ENCODE results near the gene AEBP1.
A peak's percentile ranks its signal among the peaks of the same experiment; 100 is the strongest.

AEBP1 gene

DNA sequence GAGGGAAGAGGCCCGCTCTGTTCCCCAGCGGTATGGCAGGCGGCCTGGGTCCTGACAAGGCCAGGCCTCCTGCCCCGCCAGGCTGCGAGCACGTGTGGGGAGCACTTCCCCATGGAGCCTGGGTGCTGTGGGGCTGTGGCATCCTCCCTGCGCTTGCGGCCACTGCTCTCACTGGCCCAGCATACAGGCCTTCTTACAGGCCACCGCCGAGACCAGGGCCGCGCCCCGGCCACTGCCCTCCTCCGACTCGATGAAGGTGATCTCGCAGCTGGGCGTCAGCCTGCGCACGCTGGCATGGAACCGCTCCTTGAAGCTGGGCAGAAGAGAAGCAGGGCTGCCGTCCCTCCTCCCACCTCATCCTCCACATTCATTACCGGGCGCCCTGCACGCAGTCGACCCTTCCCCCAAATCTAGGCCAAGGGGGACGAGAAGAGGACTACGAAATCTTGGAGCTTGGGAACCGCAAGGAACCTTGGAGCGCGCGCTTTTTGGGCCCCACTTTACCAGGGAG lies 40.9 kb downstream of the AEBP1 start:
- Histone ChIP-seq H3K4me3 (ENCODE audit: low read depth in 1 of 2, low read length in 2 of 2) (peak overlapping the region in 1 of 2 donors; percentile 32), H3K27ac (ENCODE audit: low read depth, low read length) (no peak overlapping the region), H3K4me1 (ENCODE audit: insufficient read depth, low read length) (no peaks in the 10 kb centered on the region), H3K9me3 (ENCODE audit: low read length) (no peaks in the 10 kb centered on the region), H3K9ac (ENCODE audit: low read length) (no peak overlapping the region), H3K36me3 (ENCODE audit: insufficient read depth, low read length) (no peaks in the 10 kb centered on the region), H3K27me3 (ENCODE audit: control insufficient read depth in 1 of 2, insufficient read depth in 2 of 2, low read length in 2 of 2) (peaks cover 0 to 24% of the 10 kb centered on the region in 2 donors)

GRCh38 chr7:44145479-44145968 lies 41.4 kb downstream of the AEBP1 start:
- Histone ChIP-seq H3K4me1 (ENCODE audit: insufficient read depth, low read length) (no peaks in the 10 kb centered on the region), H3K27me3 (ENCODE audit: control insufficient read depth in 1 of 2, insufficient read depth in 2 of 2, low read length in 2 of 2) (peaks cover 0 to 24% of the 10 kb centered on the region in 2 donors), H3K9ac (ENCODE audit: low read length) (no peak overlapping the region), H3K36me3 (ENCODE audit: insufficient read depth, low read length) (no peaks in the 10 kb centered on the region), H3K9me3 (ENCODE audit: low read length) (no peaks in the 10 kb centered on the region), H3K4me3 (ENCODE audit: low read depth in 1 of 2, low read length in 2 of 2) (peak overlapping the region; percentile 32 to 38), H3K27ac (ENCODE audit: low read depth, low read length) (no peak overlapping the region)

DNA sequence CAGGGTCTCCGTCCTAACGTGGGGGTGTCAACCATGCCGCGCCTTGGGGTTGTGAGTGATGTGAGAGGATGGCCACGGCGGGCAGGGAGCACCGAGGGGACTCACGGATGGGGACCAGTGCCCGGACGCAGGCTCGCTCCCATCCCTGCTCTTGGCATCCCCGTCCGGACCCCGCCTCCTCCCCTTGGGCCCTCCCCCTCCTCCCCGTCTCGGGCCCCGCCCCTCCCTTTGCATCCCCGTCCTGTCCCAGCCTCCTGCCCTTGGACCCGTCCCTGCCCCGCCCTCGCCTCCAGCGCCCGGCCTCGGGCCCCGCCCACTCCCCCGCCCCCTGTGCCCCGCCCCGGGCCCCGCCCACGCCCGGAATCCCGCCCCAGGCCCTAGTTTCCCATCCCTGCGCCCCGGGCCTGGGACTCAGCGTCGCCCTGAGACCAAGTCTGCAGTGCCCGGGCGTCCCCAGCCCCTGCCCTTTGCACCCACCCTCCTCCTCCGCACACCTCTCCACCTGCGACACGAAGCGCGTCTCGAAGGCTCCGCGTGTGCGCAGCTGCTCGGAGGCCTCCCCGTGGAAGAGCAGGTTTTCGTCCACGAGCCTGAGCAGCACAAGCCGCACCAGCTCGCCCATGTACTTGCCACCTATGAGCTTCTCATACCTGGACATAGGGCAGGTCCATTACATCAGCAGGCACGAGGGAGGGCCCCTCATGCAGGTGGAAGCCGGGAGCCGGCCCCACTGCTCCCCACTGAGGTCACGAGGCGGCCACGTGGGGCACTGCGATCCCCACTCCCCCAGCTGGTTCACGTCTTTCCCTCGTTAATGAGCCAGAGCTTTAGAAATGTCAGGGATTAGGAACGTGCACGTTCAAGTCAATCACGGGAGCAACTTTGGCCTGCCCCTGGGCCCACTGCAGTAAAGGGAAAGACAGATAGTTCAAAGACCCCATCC lies 42.1 kb downstream of the AEBP1 start:
- Histone ChIP-seq H3K27me3 (ENCODE audit: control insufficient read depth in 1 of 2, insufficient read depth in 2 of 2, low read length in 2 of 2) (peaks cover 0 to 24% of the 10 kb centered on the region in 2 donors), H3K27ac (ENCODE audit: low read depth, low read length) (no peak overlapping the region), H3K4me3 (ENCODE audit: low read depth in 1 of 2, low read length in 2 of 2) (peak overlapping the region; percentile 32 to 38), H3K9me3 (ENCODE audit: low read length) (no peaks in the 10 kb centered on the region), H3K36me3 (ENCODE audit: insufficient read depth, low read length) (no peaks in the 10 kb centered on the region), H3K4me1 (ENCODE audit: insufficient read depth, low read length) (no peaks in the 10 kb centered on the region), H3K9ac (ENCODE audit: low read length) (no peak overlapping the region)

GRCh38 chr7:44147026-44147991 lies 43.2 kb downstream of the AEBP1 start:
- Histone ChIP-seq H3K9ac (ENCODE audit: low read length) (no peak overlapping the region), H3K27me3 (ENCODE audit: control insufficient read depth in 1 of 2, insufficient read depth in 2 of 2, low read length in 2 of 2) (peaks cover 0 to 24% of the 10 kb centered on the region in 2 donors), H3K4me3 (ENCODE audit: low read depth in 1 of 2, low read length in 2 of 2) (no peak overlapping the region), H3K4me1 (ENCODE audit: insufficient read depth, low read length) (no peaks in the 10 kb centered on the region), H3K27ac (ENCODE audit: low read depth, low read length) (no peak overlapping the region), H3K36me3 (ENCODE audit: insufficient read depth, low read length) (no peaks in the 10 kb centered on the region), H3K9me3 (ENCODE audit: low read length) (no peaks in the 10 kb centered on the region)

GRCh38 chr7:44148166-44148565 lies 44.0 kb downstream of the AEBP1 start:
- Histone ChIP-seq H3K27ac (ENCODE audit: low read depth, low read length) (no peak overlapping the region), H3K36me3 (ENCODE audit: insufficient read depth, low read length) (no peaks in the 10 kb centered on the region), H3K9ac (ENCODE audit: low read length) (no peak overlapping the region), H3K27me3 (ENCODE audit: control insufficient read depth in 1 of 2, insufficient read depth in 2 of 2, low read length in 2 of 2) (peaks cover 0 to 24% of the 10 kb centered on the region in 2 donors), H3K4me3 (ENCODE audit: low read depth in 1 of 2, low read length in 2 of 2) (no peak overlapping the region), H3K9me3 (ENCODE audit: low read length) (no peaks in the 10 kb centered on the region), H3K4me1 (ENCODE audit: insufficient read depth, low read length) (no peaks in the 10 kb centered on the region)

- no peak overlapping the region for H3K4me3 ChIP-seq (ENCODE audit: low read depth in 1 of 2, low read length in 2 of 2)
- H3K27me3 ChIP-seq (ENCODE audit: control insufficient read depth in 1 of 2, insufficient read depth in 2 of 2, low read length in 2 of 2), result peaks cover 0 to 24% of the 10 kb centered on the region in 2 donors
- no peaks in the 10 kb centered on the region for H3K4me1 ChIP-seq (ENCODE audit: insufficient read depth, low read length)
- H3K9me3 ChIP-seq (ENCODE audit: low read length), result no peaks in the 10 kb centered on the region
- no peak overlapping the region for H3K27ac ChIP-seq (ENCODE audit: low read depth, low read length)
- no peak overlapping the region for H3K9ac ChIP-seq (ENCODE audit: low read length)
- H3K36me3 ChIP-seq (ENCODE audit: insufficient read depth, low read length), result no peaks in the 10 kb centered on the region
Observed at GRCh38 chr7:44148961-44149536, 44.9 kb downstream of the AEBP1 start.

- Histone ChIP-seq H3K4me3 (ENCODE audit: low read depth in 1 of 2, low read length in 2 of 2) (no peak overlapping the region), H3K27me3 (ENCODE audit: control insufficient read depth in 1 of 2, insufficient read depth in 2 of 2, low read length in 2 of 2) (peaks cover 0 to 17% of the 10 kb centered on the region in 2 donors), H3K9ac (ENCODE audit: low read length) (no peak overlapping the region), H3K27ac (ENCODE audit: low read depth, low read length) (no peak overlapping the region), H3K9me3 (ENCODE audit: low read length) (no peaks in the 10 kb centered on the region), H3K4me1 (ENCODE audit: insufficient read depth, low read length) (no peaks in the 10 kb centered on the region), H3K36me3 (ENCODE audit: insufficient read depth, low read length) (no peaks in the 10 kb centered on the region)
Observed at GRCh38 chr7:44149571-44150465, 45.7 kb downstream of the AEBP1 start.

DNA sequence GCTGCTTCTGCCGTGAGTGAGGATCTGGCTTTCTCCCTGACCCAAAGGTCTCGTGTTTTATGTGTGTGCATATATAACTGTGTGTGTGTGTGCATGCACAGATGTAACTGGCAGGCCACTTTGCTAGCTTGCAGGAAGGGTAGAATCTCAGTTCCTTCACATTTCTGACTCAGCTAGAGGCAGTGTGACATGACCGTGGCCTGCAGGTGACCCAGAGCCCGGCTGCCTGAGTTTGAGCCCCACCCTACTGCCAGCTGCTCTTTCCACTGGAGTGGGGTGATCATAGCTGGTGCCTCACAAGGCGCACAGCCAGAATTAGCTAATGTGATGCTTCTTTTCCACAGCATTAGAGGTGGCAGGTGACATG lies 46.3 kb downstream of the AEBP1 start:
- no peak overlapping the region for H3K27ac ChIP-seq (ENCODE audit: low read depth, low read length)
- H3K4me1 ChIP-seq (ENCODE audit: insufficient read depth, low read length), result no peaks in the 10 kb centered on the region
- no peak overlapping the region for H3K9ac ChIP-seq (ENCODE audit: low read length)
- peaks cover 0 to 11% of the 10 kb centered on the region in 2 donors for H3K27me3 ChIP-seq (ENCODE audit: control insufficient read depth in 1 of 2, insufficient read depth in 2 of 2, low read length in 2 of 2)
- no peaks in the 10 kb centered on the region for H3K9me3 ChIP-seq (ENCODE audit: low read length)
- no peaks in the 10 kb centered on the region for H3K36me3 ChIP-seq (ENCODE audit: insufficient read depth, low read length)
- no peak overlapping the region for H3K4me3 ChIP-seq (ENCODE audit: low read depth in 1 of 2, low read length in 2 of 2)

GRCh38 chr7:44150966-44151941 lies 47.1 kb downstream of the AEBP1 start:
- H3K27ac ChIP-seq (ENCODE audit: low read depth, low read length), result no peak overlapping the region
- H3K27me3 ChIP-seq (ENCODE audit: control insufficient read depth in 1 of 2, insufficient read depth in 2 of 2, low read length in 2 of 2), result peaks cover 0 to 5% of the 10 kb centered on the region in 2 donors
- no peak overlapping the region for H3K4me3 ChIP-seq (ENCODE audit: low read depth in 1 of 2, low read length in 2 of 2)
- H3K4me1 ChIP-seq (ENCODE audit: insufficient read depth, low read length), result no peaks in the 10 kb centered on the region
- H3K9me3 ChIP-seq (ENCODE audit: low read length), result no peaks in the 10 kb centered on the region
- no peaks in the 10 kb centered on the region for H3K36me3 ChIP-seq (ENCODE audit: insufficient read depth, low read length)
- no peak overlapping the region for H3K9ac ChIP-seq (ENCODE audit: low read length)
